HFFc6 (cell line): ENCODE data around the gene MYH4. TPM values are rescaled to one million over a fixed set of nuclear protein-coding genes. Genes with fewer than 3 reads are reported as not detected.

Source experiments
- DNase-seq: peaks from one replicate; pipeline ENCODE4 v3.0.0-alpha.2; 2018
- H3K27ac Mint-ChIP-seq: 2 replicates; pipeline ENCODE4 v1.8.0; 2020; ENCODE audit warnings: mild to moderate bottlenecking, mixed read lengths
- H3K27me3 Mint-ChIP-seq: 2 replicates; pipeline ENCODE4 v1.8.0; 2021; ENCODE audit warnings: mild to moderate bottlenecking, moderate library complexity, mixed read lengths; ENCODE audit not compliant: insufficient read depth
- H3K36me3 Mint-ChIP-seq: 2 replicates; pipeline ENCODE4 v1.8.0; 2021; ENCODE audit warnings: low read depth, mixed read lengths
- H3K4me1 Mint-ChIP-seq: 2 replicates; pipeline ENCODE4 v1.8.0; 2020; ENCODE audit warnings: low read depth, mixed read lengths
- H3K4me3 Mint-ChIP-seq: 2 replicates; pipeline ENCODE4 v1.8.0; 2020; ENCODE audit warnings: mild to moderate bottlenecking, moderate library complexity, mixed read lengths
- H3K9me3 Mint-ChIP-seq: 2 replicates; pipeline ENCODE4 v1.8.0; 2020; ENCODE audit warnings: mild to moderate bottlenecking, mixed read lengths
- total RNA-seq, 6 experiments: library from RNA; stranded (reverse); fragmentation: NEBNext Ultra II Directional; extraction: Animal tissue kit (Norgen Biotek cat#: 25700); gene quantifications; 2 replicates in 1 of 6; 3 replicates in 5 of 6; pipeline ENCODE4 v1.2.3, GENCODE V29; 2021
- TF ChIP-seq, protein P1 (sequence below): fragments of 200-600 bp; sonication (generic); IDR thresholded peaks from 2 replicates; pipeline ENCODE4 v1.5.0; 2021; ENCODE audit warnings: antibody characterized with exemption, mild to moderate bottlenecking

The MYH4 gene
- total RNA-seq, 6 experiments from 2014 or later: not detected

DNA sequence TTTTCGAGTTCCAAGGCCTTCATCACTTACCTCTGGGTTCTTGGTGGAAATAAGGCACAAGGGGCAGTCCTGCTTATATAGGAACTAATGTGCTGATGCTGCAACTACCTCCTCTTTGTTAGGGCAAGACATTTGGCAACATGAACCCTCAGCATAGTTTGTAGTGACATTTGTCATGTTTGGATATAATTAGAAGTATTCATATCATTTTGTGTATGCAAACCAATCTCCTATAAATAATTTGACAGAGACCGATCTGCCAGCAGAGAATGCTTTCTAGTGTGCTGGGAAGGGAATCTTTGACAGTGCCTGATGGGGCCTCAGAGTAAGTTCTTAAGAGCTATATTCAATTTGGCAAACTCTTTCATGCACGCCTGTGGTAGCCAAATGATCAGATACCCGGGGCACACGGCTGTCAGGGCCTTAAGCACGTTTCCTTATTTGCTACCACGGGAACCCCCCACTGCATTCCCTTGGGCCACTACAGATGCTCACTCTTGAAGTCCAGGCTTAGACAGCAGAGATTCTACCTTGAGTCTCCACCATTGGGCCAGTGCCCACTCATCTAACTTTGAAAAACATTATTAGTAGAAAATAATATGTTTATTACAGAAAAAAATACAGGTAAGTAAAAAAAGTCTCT lies 47.3 kb downstream of the MYH4 start, which contains the start of gene MYH8:
TSS of gene MYH8 (minus strand) at position 51 of the 643 bp plus-strand sequence. CDS start 1,723 bp downstream, outside the sequence.
- H3K4me3 Mint-ChIP-seq: no peak within 1 kb of the TSS
- no peaks in the 10 kb centered on the region; the same call in 1 of the 2 replicates for H3K9me3 Mint-ChIP-seq
- no peaks in the 10 kb centered on the region for H3K27me3 Mint-ChIP-seq
- TF ChIP-seq, protein P1, sequence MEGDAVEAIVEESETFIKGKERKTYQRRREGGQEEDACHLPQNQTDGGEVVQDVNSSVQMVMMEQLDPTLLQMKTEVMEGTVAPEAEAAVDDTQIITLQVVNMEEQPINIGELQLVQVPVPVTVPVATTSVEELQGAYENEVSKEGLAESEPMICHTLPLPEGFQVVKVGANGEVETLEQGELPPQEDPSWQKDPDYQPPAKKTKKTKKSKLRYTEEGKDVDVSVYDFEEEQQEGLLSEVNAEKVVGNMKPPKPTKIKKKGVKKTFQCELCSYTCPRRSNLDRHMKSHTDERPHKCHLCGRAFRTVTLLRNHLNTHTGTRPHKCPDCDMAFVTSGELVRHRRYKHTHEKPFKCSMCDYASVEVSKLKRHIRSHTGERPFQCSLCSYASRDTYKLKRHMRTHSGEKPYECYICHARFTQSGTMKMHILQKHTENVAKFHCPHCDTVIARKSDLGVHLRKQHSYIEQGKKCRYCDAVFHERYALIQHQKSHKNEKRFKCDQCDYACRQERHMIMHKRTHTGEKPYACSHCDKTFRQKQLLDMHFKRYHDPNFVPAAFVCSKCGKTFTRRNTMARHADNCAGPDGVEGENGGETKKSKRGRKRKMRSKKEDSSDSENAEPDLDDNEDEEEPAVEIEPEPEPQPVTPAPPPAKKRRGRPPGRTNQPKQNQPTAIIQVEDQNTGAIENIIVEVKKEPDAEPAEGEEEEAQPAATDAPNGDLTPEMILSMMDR: no peak
- H3K36me3 Mint-ChIP-seq: no peaks in the 10 kb centered on the region
- no peak within 1 kb of the TSS for H3K27ac Mint-ChIP-seq
- no peaks in the 10 kb centered on the region for H3K4me1 Mint-ChIP-seq
- no peak for DNase-seq

DNA sequence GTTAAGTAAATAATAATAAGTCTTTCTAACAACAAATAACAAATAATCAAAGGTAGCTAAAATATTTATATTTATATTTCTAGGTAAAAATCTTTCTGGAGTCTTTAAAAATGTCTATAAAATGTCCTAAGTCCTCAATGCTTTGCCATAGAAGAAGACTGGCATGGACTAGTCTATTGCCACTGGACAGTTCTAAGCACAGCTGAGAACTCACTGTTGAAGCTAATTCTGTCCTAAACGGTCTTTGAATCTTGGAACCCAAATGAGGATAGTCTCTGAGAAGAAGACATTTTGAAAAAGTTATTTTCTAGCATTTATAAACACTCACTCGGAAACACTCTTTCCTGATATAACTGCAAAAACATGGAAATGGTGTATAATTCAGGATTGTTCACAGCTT lies 48.1 kb downstream of the MYH4 start:
- Mint-ChIP-seq H3K4me3 (no peak overlapping the region), H3K27me3 (no peaks in the 10 kb centered on the region), H3K27ac (no peak overlapping the region), H3K36me3 (no peaks in the 10 kb centered on the region), H3K4me1 (no peaks in the 10 kb centered on the region), H3K9me3 (no peaks in the 10 kb centered on the region; the same call in 1 of the 2 replicates)
- no peak for DNase-seq
- TF ChIP-seq, protein P1: no peak

DNA sequence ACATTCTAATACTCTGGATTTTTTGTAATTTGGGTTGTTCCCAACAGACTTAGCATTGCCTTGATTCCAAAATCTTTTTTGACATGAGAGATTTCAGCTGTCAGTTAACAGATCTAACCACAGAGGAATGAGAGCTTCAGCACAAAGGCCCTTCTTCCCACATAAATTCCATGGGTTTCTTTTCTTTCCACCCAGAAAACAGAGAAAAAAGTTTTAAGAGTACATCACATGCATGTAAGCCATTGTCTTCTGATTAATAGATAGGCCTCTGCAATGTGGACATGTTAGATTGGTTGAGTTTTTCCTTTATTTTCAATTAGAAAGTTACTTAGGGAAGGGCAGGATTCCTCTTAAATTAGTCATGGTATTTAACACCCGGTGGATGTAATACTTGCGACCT lies 48.5 kb downstream of the MYH4 start:
- TF ChIP-seq, protein P1: no peak
- H3K4me3 Mint-ChIP-seq: no peak overlapping the region
- H3K9me3 Mint-ChIP-seq: peaks cover 3% of the 10 kb centered on the region; the same call in 1 of the 2 replicates
- no peaks in the 10 kb centered on the region for H3K36me3 Mint-ChIP-seq
- no peak overlapping the region for H3K27ac Mint-ChIP-seq
- no peaks in the 10 kb centered on the region for H3K4me1 Mint-ChIP-seq
- H3K27me3 Mint-ChIP-seq: no peaks in the 10 kb centered on the region; the same call in 1 of the 2 replicates
- DNase-seq: no peak

DNA sequence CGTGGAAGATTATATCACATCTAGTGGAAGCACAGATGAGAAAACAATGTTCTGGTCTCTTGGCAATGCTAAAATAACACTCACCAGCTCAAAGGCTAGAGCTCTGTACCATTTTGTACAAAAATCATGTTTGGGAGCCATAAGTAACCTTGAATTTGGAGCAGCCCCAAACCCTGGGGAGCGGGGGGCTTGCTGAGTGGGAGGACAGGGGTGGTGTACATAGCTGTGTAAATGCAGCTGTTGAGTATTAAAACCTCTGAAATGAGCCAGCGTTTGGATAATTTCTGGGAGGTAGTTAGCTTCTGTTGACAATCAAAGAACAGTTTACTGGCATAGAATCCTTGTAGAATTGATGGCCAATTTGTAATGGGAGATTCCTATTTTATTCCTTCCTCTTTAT lies 51.9 kb downstream of the MYH4 start:
- TF ChIP-seq, protein P1: no peak
- H3K27ac Mint-ChIP-seq: no peak overlapping the region
- no peak overlapping the region for H3K4me3 Mint-ChIP-seq
- DNase-seq: no peak
- H3K36me3 Mint-ChIP-seq: no peaks in the 10 kb centered on the region; the same call in 1 of the 2 replicates
- H3K9me3 Mint-ChIP-seq: peaks cover 8% of the 10 kb centered on the region; the same call in 1 of the 2 replicates
- H3K27me3 Mint-ChIP-seq: no peaks in the 10 kb centered on the region; the same call in 1 of the 2 replicates
- no peaks in the 10 kb centered on the region for H3K4me1 Mint-ChIP-seq

GRCh38 chr17:10415161-10415560 lies 54.2 kb downstream of the MYH4 start:
- Mint-ChIP-seq H3K9me3 (peaks cover 8% of the 10 kb centered on the region; the same call in 1 of the 2 replicates), H3K27ac (no peak overlapping the region), H3K36me3 (no peaks in the 10 kb centered on the region; the same call in 1 of the 2 replicates), H3K27me3 (no peaks in the 10 kb centered on the region; the same call in 1 of the 2 replicates), H3K4me3 (no peak overlapping the region), H3K4me1 (no peaks in the 10 kb centered on the region)
- no peak for DNase-seq
- TF ChIP-seq, protein P1: no peak
